A673 (cell line): Measurements from ENCODE around the gene GNG12. TPM values are rescaled to one million over a fixed set of nuclear protein-coding genes. Genes with fewer than 3 reads are reported as not detected.

Experiments
- BruUV-seq: library from RNA; stranded (reverse); fragments of 400-500 nt; replicated peaks from 2 replicates; lab custom pipeline; 2021; lab: Mats Ljungman, UMichigan
- CTCF ChIA-PET: fragments of 300-600 bp; sonication (Branson Sonifier 250); formaldehyde crosslinking; loops from one replicate; lab custom pipeline; 2022; ENCODE audit warnings: antibody characterized with exemption; lab: Charles Lee
- POLR2A ChIA-PET: fragments of 300-600 bp; sonication (Branson Sonifier 250); formaldehyde crosslinking; loops from one replicate; lab custom pipeline; 2022; ENCODE audit warnings: antibody characterized with exemption; ENCODE audit not compliant: low non-redundant PET; lab: Charles Lee
- DNase-seq: peaks from one replicate; pipeline ENCODE4 v3.0.0-alpha.2; 2015; ENCODE audit warnings: low spot score
- H3K27ac ChIP-seq: fragments of 200-600 bp; sonication (generic); 2 replicates; pipeline ENCODE4 v1.5.1; 2016; ENCODE audit warnings: mixed run types, low read depth, mild to moderate bottlenecking, mixed read lengths, antibody characterized with exemption, low read length; ENCODE audit not compliant: poor library complexity, severe bottlenecking
- H3K27me3 ChIP-seq: fragments of 200-600 bp; sonication (generic); replicated peaks from 2 replicates; pipeline ENCODE4 v1.6.1; 2017; ENCODE audit warnings: mixed run types, low read depth, mild to moderate bottlenecking, mixed read lengths, antibody characterized with exemption, low read length; ENCODE audit not compliant: insufficient read depth, poor library complexity
- H3K36me3 ChIP-seq: fragments of 200-600 bp; sonication (generic); 2 replicates; pipeline ENCODE4 v1.6.1; 2016; ENCODE audit warnings: mixed run types, mild to moderate bottlenecking, mixed read lengths, antibody characterized with exemption, low read length; ENCODE audit not compliant: insufficient read depth, poor library complexity, severe bottlenecking
- H3K4me1 ChIP-seq: fragments of 200-600 bp; sonication (generic); 2 replicates; pipeline ENCODE4 v1.6.1; 2017; ENCODE audit warnings: mixed run types, mild to moderate bottlenecking, mixed read lengths, antibody characterized with exemption, low read length; ENCODE audit not compliant: insufficient read depth, poor library complexity, severe bottlenecking
- H3K4me3 ChIP-seq: fragments of 200-600 bp; sonication (generic); 2 replicates; pipeline ENCODE4 v1.5.1; 2016; ENCODE audit warnings: low read depth, mixed run types, mild to moderate bottlenecking, mixed read lengths, low read length; ENCODE audit not compliant: poor library complexity, severe bottlenecking
- H3K9me3 ChIP-seq: fragments of 200-600 bp; sonication (generic); 2 replicates; pipeline ENCODE4 v1.6.1; 2016; ENCODE audit warnings: mixed run types, low read depth, mild to moderate bottlenecking, mixed read lengths, antibody characterized with exemption, low read length; ENCODE audit not compliant: poor library complexity, severe bottlenecking
- CTCF ChIP-seq: fragments of 300-800, 200-600 bp; sonication (generic); conservative IDR thresholded peaks from 2 replicates; pipeline ENCODE4 v1.5.1; 2017; ENCODE audit warnings: low read depth, mild to moderate bottlenecking, antibody characterized with exemption, low read length, moderate library complexity, mixed read lengths
- EZH2 ChIP-seq: fragments of 200-600 bp; sonication (generic); IDR thresholded peaks from 2 replicates; pipeline ENCODE4 v1.6.1; 2017; ENCODE audit warnings: borderline replicate concordance, low read depth, mild to moderate bottlenecking, mixed read lengths, antibody characterized with exemption, low read length; ENCODE audit not compliant: poor library complexity, severe bottlenecking
- intact Hi-C: fragments of 100-400 bp; cut with micrococcal nuclease; formaldehyde crosslinking; loops from one replicate; pipeline ENCODE4 v1.10.0; 2022; ENCODE audit not compliant: unreplicated experiment
- total RNA-seq: library from RNA; stranded (reverse); gene quantifications from 2 replicates; pipeline ENCODE4 v1.2.3, GENCODE V29; 2021

The GNG12 gene
- total RNA-seq, 1 experiment from 2014 or later, result 54.8 TPM

DNA sequence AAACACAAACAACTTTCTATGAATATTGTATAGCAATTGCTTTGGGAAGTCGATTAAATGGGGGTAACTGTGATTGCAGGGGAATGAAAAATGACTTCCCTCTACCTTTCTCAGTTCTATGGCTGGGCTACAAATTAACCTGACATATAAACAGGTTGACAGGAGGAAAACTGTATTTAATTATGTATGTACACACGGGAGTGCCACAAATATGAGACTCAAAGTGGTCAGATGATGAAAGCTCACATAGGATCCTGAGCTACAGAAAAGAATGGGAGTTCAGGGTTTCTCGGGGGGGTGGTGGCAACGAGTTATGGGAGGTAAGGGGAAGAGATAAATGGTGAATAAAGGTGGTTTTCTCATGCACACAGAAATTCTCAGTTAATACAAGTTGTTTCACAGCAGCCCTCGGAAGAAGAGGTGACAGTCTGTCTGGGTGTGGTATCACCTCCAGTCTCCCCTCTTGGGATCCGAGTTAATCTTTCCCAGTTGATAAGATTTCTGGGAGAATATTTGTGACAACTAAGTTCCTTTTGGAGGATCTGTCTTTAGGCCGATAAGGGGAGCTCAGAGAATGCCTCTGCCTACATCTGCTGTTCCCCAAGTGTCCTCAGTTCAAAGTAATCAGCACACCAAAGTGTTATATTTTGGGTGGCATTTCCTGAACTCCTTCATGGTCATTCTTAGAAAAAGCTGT is 122.0 kb downstream of the GNG12 start:
- CTCF ChIA-PET, result interaction anchor here (0.6 kb wide), 2 partner anchors 11 to 55 kb away, joined by 7 to 8 read pairs; no protein-coding TSS in a partner anchor
- TF ChIP-seq EZH2 (no peak), CTCF (no peak)
- no peak for DNase-seq
- Histone ChIP-seq H3K4me3 (no peak overlapping the region), H3K27me3 (no peaks in the 10 kb centered on the region), H3K27ac (no peak overlapping the region), H3K36me3 (peaks cover 4% of the 10 kb centered on the region), H3K9me3 (no peaks in the 10 kb centered on the region), H3K4me1 (peaks cover 29% of the 10 kb centered on the region)
- POLR2A ChIA-PET, result no interaction called here
- no TSS peak for BruUV-seq
- intact Hi-C loops, result no loop called here

DNA sequence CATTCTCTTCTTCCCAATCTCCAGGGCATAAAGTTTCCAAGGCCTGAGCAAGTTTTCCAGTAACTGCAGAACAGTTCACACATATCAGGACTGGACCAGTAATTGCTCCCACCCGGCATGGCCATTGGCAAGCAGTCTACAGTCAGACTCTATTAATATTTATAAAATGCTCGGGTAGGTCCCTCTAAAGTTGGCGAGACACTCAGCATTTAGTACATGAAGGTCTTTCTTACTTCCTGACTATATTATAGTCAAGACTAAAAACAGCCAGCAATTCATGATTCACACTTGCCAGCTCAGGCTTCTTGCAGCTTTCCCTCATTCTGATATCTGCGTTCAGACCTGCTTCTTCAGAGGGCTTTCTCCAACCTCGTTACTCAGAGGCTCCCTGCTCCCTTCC is 122.8 kb downstream of the GNG12 start:
- intact Hi-C loops, result no loop called here
- CTCF ChIA-PET, result no interaction called here
- no peak for TF ChIP-seq EZH2
- no peak for TF ChIP-seq CTCF

GRCh38 chr1:67708606-67709005 is 124.7 kb downstream of the GNG12 start:
- H3K9me3 ChIP-seq, result no peaks in the 10 kb centered on the region
- peaks cover 18% of the 10 kb centered on the region for H3K4me1 ChIP-seq
- TF ChIP-seq EZH2 (no peak), CTCF (no peak)
- no peak overlapping the region for H3K27ac ChIP-seq
- intact Hi-C loops, result no loop called here
- no peak overlapping the region for H3K4me3 ChIP-seq
- CTCF ChIA-PET, result no interaction called here
- POLR2A ChIA-PET, result no interaction called here
- no TSS peak for BruUV-seq
- no peaks in the 10 kb centered on the region for H3K27me3 ChIP-seq
- peaks cover 4% of the 10 kb centered on the region for H3K36me3 ChIP-seq
- no peak for DNase-seq

More for the DNA sequence above, 122.8 kb downstream of the GNG12 start:
- Histone ChIP-seq H3K9me3 (no peaks in the 10 kb centered on the region), H3K27ac (peak overlapping the region; percentile 38), H3K4me3 (no peak overlapping the region), H3K27me3 (no peaks in the 10 kb centered on the region), H3K4me1 (peaks cover 23% of the 10 kb centered on the region), H3K36me3 (peaks cover 4% of the 10 kb centered on the region)
- POLR2A ChIA-PET, result interaction anchor here (0.8 kb wide), 1 partner anchor 40 kb away, joined by 4 read pairs; no protein-coding TSS in a partner anchor
- BruUV-seq, result no TSS peak
- peak; percentile 41 for DNase-seq
